ENCODE data around the gene ATAD3A.
"Not testable (repeated sequence)": the region's sequence is repeated elsewhere in the genome, so short reads cannot be mapped to it uniquely, and the experiment has no call there.

Gene ATAD3A

GRCh38 chr1:1523226-1523625, 11.3 kb downstream of the ATAD3A start:
- not testable (repeated sequence) for DNase-seq (ENCODE audit: low read depth in 2 of 2)

GRCh38 chr1:1523651-1524050, 11.7 kb downstream of the ATAD3A start:
- DNase-seq (ENCODE audit: low read depth in 2 of 2), result not testable (repeated sequence)

- DNase-seq (ENCODE audit: low read depth in 2 of 2), result not testable (repeated sequence)
Observed at GRCh38 chr1:1524750-1525383, 12.9 kb downstream of the ATAD3A start.

- not testable (repeated sequence) for DNase-seq (ENCODE audit: low read depth in 2 of 2)
Observed at GRCh38 chr1:1526476-1526875, 14.5 kb downstream of the ATAD3A start.

GRCh38 chr1:1527092-1527816, 15.3 kb downstream of the ATAD3A start:
- no peak for DNase-seq (ENCODE audit: low read depth in 2 of 2)

GRCh38 chr1:1528301-1529267, 16.6 kb downstream of the ATAD3A start:
- DNase-seq (ENCODE audit: low read depth in 2 of 2), result no peak

GRCh38 chr1:1529321-1529720, 17.4 kb downstream of the ATAD3A start:
- DNase-seq (ENCODE audit: low read depth in 2 of 2), result no peak

- no peak for DNase-seq (ENCODE audit: low read depth in 2 of 2)
Observed at GRCh38 chr1:1529936-1530335, 18.0 kb downstream of the ATAD3A start.

GRCh38 chr1:1531947-1532346, 20.0 kb downstream of the ATAD3A start:
- no peak for DNase-seq (ENCODE audit: low read depth in 2 of 2)

- DNase-seq (ENCODE audit: low read depth in 2 of 2), result not testable (repeated sequence)
Observed at GRCh38 chr1:1533176-1533893, 21.4 kb downstream of the ATAD3A start.

GRCh38 chr1:1533894-1534291, 21.9 kb downstream of the ATAD3A start:
- not testable (repeated sequence) for DNase-seq (ENCODE audit: low read depth in 2 of 2)

GRCh38 chr1:1534401-1535154, 22.6 kb downstream of the ATAD3A start:
- no peak for DNase-seq (ENCODE audit: low read depth in 2 of 2)

GRCh38 chr1:1535201-1536018, 23.4 kb downstream of the ATAD3A start:
- no peak for DNase-seq (ENCODE audit: low read depth in 2 of 2)

- no peak for DNase-seq (ENCODE audit: low read depth in 2 of 2)
Observed at GRCh38 chr1:1536019-1536937, 24.3 kb downstream of the ATAD3A start.

- no peak for DNase-seq (ENCODE audit: low read depth in 2 of 2)
Observed at GRCh38 chr1:1536938-1537546, 25.1 kb downstream of the ATAD3A start.

- no peak for DNase-seq (ENCODE audit: low read depth in 2 of 2)
Observed at GRCh38 chr1:1537626-1538250, 25.8 kb downstream of the ATAD3A start.

GRCh38 chr1:1538334-1538733, 26.4 kb downstream of the ATAD3A start:
- no peak for DNase-seq (ENCODE audit: low read depth in 2 of 2)

- DNase-seq (ENCODE audit: low read depth in 2 of 2), result no peak
Observed at GRCh38 chr1:1538989-1539309, 27.0 kb downstream of the ATAD3A start.

Data from stimulated activated CD8-positive, alpha-beta memory T cell treated with anti-CD3 and anti-CD28 coated beads, Interleukin-15, amount 100 ng/mL, for 4 hours (primary cell).